Measurements from ENCODE around the gene SARNP.

SARNP gene

DNA sequence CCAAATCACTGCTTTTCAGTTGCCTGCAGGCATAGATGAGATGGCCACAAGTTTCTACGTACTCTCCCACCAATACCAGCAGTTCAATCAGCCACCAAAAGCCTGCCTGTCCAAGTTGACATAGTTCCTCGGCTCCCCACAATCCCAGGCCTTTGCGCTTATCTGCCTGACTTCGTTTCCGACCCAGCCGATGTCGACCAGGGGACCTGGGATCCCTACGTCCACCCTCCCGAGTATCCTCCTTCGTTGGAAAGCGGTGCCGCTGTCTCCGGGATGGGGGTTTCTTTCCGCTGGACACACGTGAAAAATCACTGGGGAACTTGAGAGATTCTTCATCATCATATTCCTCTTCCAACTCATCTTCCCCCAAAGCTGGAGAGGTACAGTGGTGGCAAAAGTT lies 10.3 kb upstream of the SARNP start:
- Histone ChIP-seq H2BK5ac (ENCODE audit: low read depth, low read length, poor library complexity, severe bottlenecking) (no peak overlapping the region), H2BK15ac (ENCODE audit: low read depth, poor library complexity, severe bottlenecking) (no peak overlapping the region), H3K14ac (ENCODE audit: low read length in 2 of 2) (no peak overlapping the region)

DNA sequence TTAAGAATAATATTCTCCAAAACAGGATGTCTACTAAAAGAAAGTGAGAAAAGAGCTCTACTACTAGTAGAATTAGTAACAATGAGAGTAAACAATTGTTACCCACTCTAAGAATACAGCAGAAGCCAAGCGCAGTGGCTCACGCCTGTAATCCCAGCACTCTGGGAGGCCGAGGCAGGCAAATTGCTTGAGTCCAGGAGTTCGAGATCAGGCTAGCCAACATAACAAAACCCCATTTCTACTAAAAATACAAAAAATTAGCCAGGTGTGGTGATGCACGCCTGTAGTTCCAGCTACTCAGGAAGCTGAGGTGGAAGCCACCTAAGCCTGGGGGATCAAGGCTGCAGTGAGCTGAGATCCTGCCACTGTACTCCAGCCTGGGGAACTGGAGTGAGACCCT lies 7.2 kb upstream of the SARNP start:
- no peak overlapping the region for H3K18ac ChIP-seq (ENCODE audit: low read depth in 1 of 2, low read length in 2 of 2)
- H3K27me3 ChIP-seq (ENCODE audit: control insufficient read depth in 1 of 2, insufficient read depth in 1 of 2, low read length in 2 of 2), result no peaks in the 10 kb centered on the region
- no peak overlapping the region for H2BK5ac ChIP-seq (ENCODE audit: low read depth, low read length, poor library complexity, severe bottlenecking)
- 95% methylated on average over 5 of the region's 5 CpGs for WGBS
- H3K9ac ChIP-seq (ENCODE audit: low read length), result peak overlapping the region; percentile 42
- H4K8ac ChIP-seq (ENCODE audit: low read length), result no peak overlapping the region
- H2AK5ac ChIP-seq (ENCODE audit: low read length, severe bottlenecking), result no peak overlapping the region
- H2BK15ac ChIP-seq (ENCODE audit: low read depth, poor library complexity, severe bottlenecking), result no peak overlapping the region
- H3K27ac ChIP-seq (ENCODE audit: low read length, poor library complexity, severe bottlenecking), result no peak overlapping the region
- peaks cover 15% of the 10 kb centered on the region for H3K79me1 ChIP-seq (replicated peaks; ENCODE audit: low read length, poor library complexity, severe bottlenecking)
- H3K36me3 ChIP-seq (ENCODE audit: control insufficient read depth in 1 of 2, insufficient read depth in 2 of 2, low read depth in 1 of 2, low read length in 2 of 2), result peaks cover 28 to 48% of the 10 kb centered on the region in 2 experiments
- H3K4me1 ChIP-seq (ENCODE audit: control insufficient read depth, insufficient read depth, low read depth, low read length), result peaks cover 18% of the 10 kb centered on the region
- no peak overlapping the region for H3K14ac ChIP-seq (ENCODE audit: low read length in 2 of 2)
- H2BK12ac ChIP-seq (ENCODE audit: low read length in 2 of 2), result no peak overlapping the region
- H2BK120ac ChIP-seq (ENCODE audit: low read depth, low read length), result no peak overlapping the region
- no peak overlapping the region for H2AFZ ChIP-seq (ENCODE audit: low read depth, low read length)
- no peak overlapping the region for H3K23ac ChIP-seq (ENCODE audit: low read length in 2 of 2)
- H3K4me2 ChIP-seq (ENCODE audit: low read length, poor library complexity, severe bottlenecking), result no peak overlapping the region
- no peak overlapping the region for H4K91ac ChIP-seq (ENCODE audit: low read length)
- no peak overlapping the region for H3K4ac ChIP-seq (ENCODE audit: low read depth in 1 of 2, low read length in 2 of 2)
- no peak for DNase-seq
- H3K9me3 ChIP-seq (ENCODE audit: control insufficient read depth, low read length), result no peaks in the 10 kb centered on the region
- H3K4me3 ChIP-seq (ENCODE audit: insufficient read depth in 1 of 2, low read depth in 1 of 2, low read length in 2 of 2), result no peak overlapping the region

More for the DNA sequence above, 10.3 kb upstream of the SARNP start:
- Histone ChIP-seq H3K23ac (ENCODE audit: low read length in 2 of 2) (no peak overlapping the region), H3K4me2 (ENCODE audit: low read length, poor library complexity, severe bottlenecking) (no peak overlapping the region), H4K8ac (ENCODE audit: low read length) (no peak overlapping the region), H3K36me3 (ENCODE audit: control insufficient read depth in 1 of 2, insufficient read depth in 2 of 2, low read depth in 1 of 2, low read length in 2 of 2) (peaks cover 12 to 17% of the 10 kb centered on the region in 2 experiments), H3K9me3 (ENCODE audit: control insufficient read depth, low read length) (no peaks in the 10 kb centered on the region), H3K9ac (ENCODE audit: low read length) (peak overlapping the region; percentile 91), H3K79me1 (replicated peaks; ENCODE audit: low read length, poor library complexity, severe bottlenecking) (peaks cover 13% of the 10 kb centered on the region), H3K4ac (ENCODE audit: low read depth in 1 of 2, low read length in 2 of 2) (no peak overlapping the region), H2BK120ac (ENCODE audit: low read depth, low read length) (no peak overlapping the region), H2BK12ac (ENCODE audit: low read length in 2 of 2) (no peak overlapping the region), H3K27ac (ENCODE audit: low read length, poor library complexity, severe bottlenecking) (no peak overlapping the region), H3K4me1 (ENCODE audit: control insufficient read depth, insufficient read depth, low read depth, low read length) (peaks cover 26% of the 10 kb centered on the region), H2AFZ (ENCODE audit: low read depth, low read length) (no peak overlapping the region), H3K18ac (ENCODE audit: low read depth in 1 of 2, low read length in 2 of 2) (no peak overlapping the region), H2AK5ac (ENCODE audit: low read length, severe bottlenecking) (no peak overlapping the region), H3K27me3 (ENCODE audit: control insufficient read depth in 1 of 2, insufficient read depth in 1 of 2, low read length in 2 of 2) (no peaks in the 10 kb centered on the region), H3K4me3 (ENCODE audit: insufficient read depth in 1 of 2, low read depth in 1 of 2, low read length in 2 of 2) (peak overlapping the region in 1 of 2 experiments; percentile 94), H4K91ac (ENCODE audit: low read length) (no peak overlapping the region)
- 97% methylated on average over 14 of the region's 15 CpGs for WGBS
- DNase-seq, result no peak

DNA sequence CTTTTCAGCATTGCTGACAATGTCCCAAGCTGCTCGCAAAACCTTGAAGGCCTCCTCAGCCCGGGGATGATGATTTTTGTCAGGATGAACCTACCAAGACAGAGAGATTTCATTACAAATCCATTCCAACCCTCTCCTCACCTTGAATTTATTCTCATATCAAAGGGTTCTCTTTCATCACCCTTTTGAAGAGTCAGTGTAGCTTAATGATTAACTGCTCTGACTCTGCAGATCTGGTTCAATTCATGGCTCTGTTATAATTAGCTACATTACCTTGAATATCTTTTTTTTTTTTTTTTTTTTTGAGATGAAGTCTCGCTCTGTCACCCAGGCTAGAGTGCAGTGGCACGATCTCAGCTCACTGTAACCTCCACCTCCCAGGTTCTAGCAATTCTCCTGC lies 5.9 kb upstream of the SARNP start:
- no peak overlapping the region for H2BK15ac ChIP-seq (ENCODE audit: low read depth, poor library complexity, severe bottlenecking)
- no peak overlapping the region for H3K4me3 ChIP-seq (ENCODE audit: insufficient read depth in 1 of 2, low read depth in 1 of 2, low read length in 2 of 2)
- DNase-seq, result no peak
- H3K9ac ChIP-seq (ENCODE audit: low read length), result no peak overlapping the region
- H3K4me1 ChIP-seq (ENCODE audit: control insufficient read depth, insufficient read depth, low read depth, low read length), result peaks cover 22% of the 10 kb centered on the region
- H2BK120ac ChIP-seq (ENCODE audit: low read depth, low read length), result no peak overlapping the region
- peaks cover 34 to 55% of the 10 kb centered on the region in 2 experiments for H3K36me3 ChIP-seq (ENCODE audit: control insufficient read depth in 1 of 2, insufficient read depth in 2 of 2, low read depth in 1 of 2, low read length in 2 of 2)
- no peak overlapping the region for H3K18ac ChIP-seq (ENCODE audit: low read depth in 1 of 2, low read length in 2 of 2)
- no peak overlapping the region for H3K4me2 ChIP-seq (ENCODE audit: low read length, poor library complexity, severe bottlenecking)
- no peak overlapping the region for H4K8ac ChIP-seq (ENCODE audit: low read length)
- no peak overlapping the region for H2BK5ac ChIP-seq (ENCODE audit: low read depth, low read length, poor library complexity, severe bottlenecking)
- H3K27ac ChIP-seq (ENCODE audit: low read length, poor library complexity, severe bottlenecking), result peak overlapping the region; percentile 8
- WGBS, result 98% methylated on average over 2 of the region's 4 CpGs
- H2AFZ ChIP-seq (ENCODE audit: low read depth, low read length), result no peak overlapping the region
- H4K91ac ChIP-seq (ENCODE audit: low read length), result no peak overlapping the region
- no peaks in the 10 kb centered on the region for H3K9me3 ChIP-seq (ENCODE audit: control insufficient read depth, low read length)
- H3K23ac ChIP-seq (ENCODE audit: low read length in 2 of 2), result no peak overlapping the region
- no peak overlapping the region for H3K14ac ChIP-seq (ENCODE audit: low read length in 2 of 2)
- no peak overlapping the region for H2AK5ac ChIP-seq (ENCODE audit: low read length, severe bottlenecking)
- no peaks in the 10 kb centered on the region for H3K27me3 ChIP-seq (ENCODE audit: control insufficient read depth in 1 of 2, insufficient read depth in 1 of 2, low read length in 2 of 2)
- H2BK12ac ChIP-seq (ENCODE audit: low read length in 2 of 2), result no peak overlapping the region
- H3K79me1 ChIP-seq (replicated peaks; ENCODE audit: low read length, poor library complexity, severe bottlenecking), result peaks cover 20% of the 10 kb centered on the region
- no peak overlapping the region for H3K4ac ChIP-seq (ENCODE audit: low read depth in 1 of 2, low read length in 2 of 2)

DNA sequence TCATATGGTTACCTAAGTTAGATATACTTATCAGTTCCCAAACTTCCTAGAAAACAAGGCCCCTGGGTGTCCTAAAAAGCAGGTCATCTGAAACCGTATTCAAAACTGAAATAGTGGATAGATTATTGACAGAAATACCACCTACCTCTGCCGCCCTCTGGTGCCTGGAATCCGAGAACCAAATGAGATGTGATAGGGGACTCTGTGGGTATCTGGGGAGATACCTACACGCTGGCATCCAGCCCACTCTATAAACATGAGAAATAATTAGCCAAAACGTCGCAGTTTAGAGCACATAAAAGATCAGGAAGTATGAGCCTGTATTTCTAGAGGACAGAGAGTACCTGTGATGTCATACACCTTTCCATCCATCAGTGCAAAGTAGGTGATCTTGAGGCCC lies 4.7 kb upstream of the SARNP start:
- no peak overlapping the region for H4K8ac ChIP-seq (ENCODE audit: low read length)
- no peak overlapping the region for H2AK5ac ChIP-seq (ENCODE audit: low read length, severe bottlenecking)
- peak; percentile 22 for DNase-seq
- WGBS, result 75% methylated on average over 6 of the region's 6 CpGs
- peaks cover 19% of the 10 kb centered on the region for H3K79me1 ChIP-seq (replicated peaks; ENCODE audit: low read length, poor library complexity, severe bottlenecking)
- peaks cover 14% of the 10 kb centered on the region for H3K4me1 ChIP-seq (ENCODE audit: control insufficient read depth, insufficient read depth, low read depth, low read length)
- H2BK15ac ChIP-seq (ENCODE audit: low read depth, poor library complexity, severe bottlenecking), result no peak overlapping the region
- H3K14ac ChIP-seq (ENCODE audit: low read length in 2 of 2), result no peak overlapping the region
- H3K9ac ChIP-seq (ENCODE audit: low read length), result no peak overlapping the region
- no peaks in the 10 kb centered on the region for H3K9me3 ChIP-seq (ENCODE audit: control insufficient read depth, low read length)
- no peak overlapping the region for H3K4me2 ChIP-seq (ENCODE audit: low read length, poor library complexity, severe bottlenecking)
- no peak overlapping the region for H4K91ac ChIP-seq (ENCODE audit: low read length)
- no peak overlapping the region for H2BK12ac ChIP-seq (ENCODE audit: low read length in 2 of 2)
- H2BK120ac ChIP-seq (ENCODE audit: low read depth, low read length), result no peak overlapping the region
- H2AFZ ChIP-seq (ENCODE audit: low read depth, low read length), result no peak overlapping the region
- H3K18ac ChIP-seq (ENCODE audit: low read depth in 1 of 2, low read length in 2 of 2), result no peak overlapping the region
- peaks cover 24 to 46% of the 10 kb centered on the region in 2 experiments for H3K36me3 ChIP-seq (ENCODE audit: control insufficient read depth in 1 of 2, insufficient read depth in 2 of 2, low read depth in 1 of 2, low read length in 2 of 2)
- no peaks in the 10 kb centered on the region for H3K27me3 ChIP-seq (ENCODE audit: control insufficient read depth in 1 of 2, insufficient read depth in 1 of 2, low read length in 2 of 2)
- no peak overlapping the region for H3K4me3 ChIP-seq (ENCODE audit: insufficient read depth in 1 of 2, low read depth in 1 of 2, low read length in 2 of 2)
- H3K23ac ChIP-seq (ENCODE audit: low read length in 2 of 2), result no peak overlapping the region
- no peak overlapping the region for H2BK5ac ChIP-seq (ENCODE audit: low read depth, low read length, poor library complexity, severe bottlenecking)
- no peak overlapping the region for H3K4ac ChIP-seq (ENCODE audit: low read depth in 1 of 2, low read length in 2 of 2)
- H3K27ac ChIP-seq (ENCODE audit: low read length, poor library complexity, severe bottlenecking), result peak overlapping the region; percentile 49

All from mesenchymal stem cell (in vitro differentiated cells and primary cell).